BLaER1 treated with 17β-estradiol and CSF1 and Interleukin-3, amounts not matched to agents 10 nM and 100 nM (cell line): Measurements from ENCODE around the gene ZNF79.

Source experiments
- H3K27ac ChIP-seq, 11 experiments: shearing (Covaris generic); formaldehyde crosslinking; 2 replicates each; pipeline ENCODE4 v1.8.1; 2022
- H3K27me3 ChIP-seq, 11 experiments: shearing (Covaris generic); formaldehyde crosslinking; 2 replicates each; pipeline ENCODE4 v1.8.1; 2022
- H3K36me3 ChIP-seq, 11 experiments: shearing (Covaris generic); formaldehyde crosslinking; 2 replicates each; pipeline ENCODE4 v1.8.1; 2022
- H3K4me1 ChIP-seq, 10 experiments: shearing (Covaris generic); formaldehyde crosslinking; 2 replicates each; pipeline ENCODE4 v1.8.1; 2022
- H3K4me2 ChIP-seq, 11 experiments: shearing (Covaris generic); formaldehyde crosslinking; 2 replicates each; pipeline ENCODE4 v1.8.1; 2022
- H3K4me3 ChIP-seq, 10 experiments: shearing (Covaris generic); formaldehyde crosslinking; 2 replicates each; pipeline ENCODE4 v1.8.1; 2022
- H3K9ac ChIP-seq, 11 experiments: shearing (Covaris generic); formaldehyde crosslinking; 2 replicates each; pipeline ENCODE4 v1.8.1; 2022
- H3K9me3 ChIP-seq, 11 experiments: shearing (Covaris generic); formaldehyde crosslinking; replicated peaks in 1 of 11; 2 replicates each; pipeline ENCODE4 v1.8.1; 2022
- H4K20me1 ChIP-seq, 11 experiments: shearing (Covaris generic); formaldehyde crosslinking; 2 replicates each; pipeline ENCODE4 v1.8.1; 2022
- Cebpa-rat ChIP-seq, 11 experiments: shearing (Covaris generic); IDR thresholded peaks; 2 replicates each; pipeline ENCODE4 v1.8.1; 2022

The ZNF79 gene

DNA sequence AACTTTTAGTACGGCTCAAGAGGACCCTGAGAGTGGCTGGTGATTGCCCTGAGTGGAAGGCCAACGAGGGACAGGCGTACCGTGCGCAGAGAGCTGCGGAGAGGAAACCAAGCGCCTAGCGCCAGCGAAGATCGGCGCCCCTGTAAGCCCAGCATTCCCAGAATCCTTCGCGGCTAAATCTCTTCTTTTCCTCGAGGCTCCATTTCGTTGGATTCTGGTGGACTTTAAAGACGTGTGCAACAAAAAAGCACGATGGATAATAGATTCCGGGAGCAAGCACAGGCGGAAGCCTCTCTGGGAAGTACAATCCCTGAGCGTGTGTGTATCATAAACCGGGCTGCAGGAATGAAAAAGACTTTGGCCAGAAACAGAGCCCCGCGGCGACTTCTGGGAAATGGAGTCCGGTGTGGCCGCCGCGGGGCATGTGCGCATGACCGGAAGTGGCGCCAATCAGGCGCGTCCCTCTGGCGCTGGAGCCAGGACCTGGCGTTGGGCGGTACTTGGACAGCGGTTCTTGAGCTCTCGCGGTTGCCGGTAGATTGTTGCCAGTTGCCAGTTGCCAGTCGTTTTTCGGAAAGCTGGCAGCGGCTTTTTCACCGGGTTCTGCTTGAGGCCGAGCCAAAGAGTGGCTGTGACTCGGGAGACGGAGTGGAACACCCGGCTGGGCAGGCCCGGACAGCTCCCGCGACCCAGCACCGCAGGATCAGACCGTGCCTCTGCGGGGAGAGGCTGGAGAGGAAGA lies at the start of gene ZNF79:
TSS of gene ZNF79 (plus strand) at position 449 of the 742 bp plus-strand sequence. CDS start 406 bp downstream, outside the sequence.
- TF ChIP-seq Cebpa-rat (IDR thresholded peaks at IDR 0.05) = no peak
- peak within 1 kb of the TSS; percentile 76 to 90 (median 84) for H3K27ac ChIP-seq

DNA sequence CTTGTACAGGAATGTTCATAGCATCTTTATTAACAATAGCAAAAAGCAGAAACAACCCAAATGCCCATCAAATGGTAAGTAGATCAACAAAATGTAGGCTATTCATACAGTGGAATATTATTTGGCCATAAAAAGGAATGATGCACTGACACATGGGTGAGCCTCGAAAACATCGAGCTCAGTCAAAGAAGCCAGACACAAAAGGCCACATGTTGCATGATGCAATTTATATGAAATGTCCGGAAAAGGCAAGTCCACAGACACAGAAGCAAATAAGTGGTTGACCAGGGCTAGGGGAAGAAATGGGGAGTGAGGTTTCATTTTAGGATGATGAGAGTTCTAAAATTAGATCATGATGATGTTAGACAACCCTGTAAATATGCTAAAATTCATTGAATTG lies 43.7 kb upstream of the ZNF79 start:
- Histone ChIP-seq H3K9me3 (peaks cover 9 to 29% (median 20%) of the 10 kb centered on the region in 11 experiments), H3K4me1 (no peaks in the 10 kb centered on the region), H3K4me3 (no peak overlapping the region), H3K36me3 (no peaks in the 10 kb centered on the region), H4K20me1 (peaks cover 0 to 14% (median 0%) of the 10 kb centered on the region in 11 experiments; a peak in 4 of 22 replicates), H3K9ac (no peak overlapping the region), H3K27ac (no peak overlapping the region), H3K27me3 (peaks cover 10 to 25% (median 19%) of the 10 kb centered on the region in 11 experiments; a peak in 21 of 22 replicates), H3K4me2 (no peak overlapping the region)
- no peak for TF ChIP-seq Cebpa-rat (IDR thresholded peaks at IDR 0.05)

More for the DNA sequence above, at the start of gene ZNF79:
- Histone ChIP-seq H3K4me3 (peak within 1 kb of the TSS; percentile 79 to 93 (median 87)), H3K27me3 (no peaks in the 10 kb centered on the region), H3K9me3 (no peaks in the 10 kb centered on the region), H3K4me1 (peaks cover 38 to 66% (median 40%) of the 10 kb centered on the region in 10 experiments), H3K4me2 (peak within 1 kb of the TSS; percentile 87 to 99 (median 97)), H3K9ac (peak within 1 kb of the TSS; percentile 83 to 91 (median 89)), H4K20me1 (peaks cover 5 to 48% (median 23%) of the 10 kb centered on the region in 11 experiments; a peak in 13 of 22 replicates), H3K36me3 (peaks cover 9 to 30% (median 18%) of the 10 kb centered on the region in 11 experiments)

DNA sequence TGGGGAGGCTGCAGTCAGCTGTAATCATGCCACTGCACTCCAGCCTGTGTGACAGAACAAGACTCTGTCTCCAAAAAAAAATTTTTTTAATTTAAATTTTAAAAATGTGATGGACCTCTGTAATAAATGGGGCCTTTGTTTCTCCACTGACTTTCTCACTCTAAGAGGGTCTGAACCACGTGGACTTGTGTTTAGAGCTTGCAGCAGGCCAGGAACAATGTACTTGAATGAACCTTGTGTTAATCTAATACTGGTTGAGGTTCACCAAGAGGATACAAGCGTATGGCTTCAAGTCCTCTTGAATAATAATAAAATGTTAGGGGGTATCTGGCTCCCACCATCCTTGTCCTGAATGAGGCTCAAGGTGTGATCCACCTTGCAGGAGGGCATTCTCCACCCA lies 41.6 kb upstream of the ZNF79 start:
- no peak overlapping the region for H3K27ac ChIP-seq
- no peak overlapping the region for H3K4me2 ChIP-seq
- no peak for TF ChIP-seq Cebpa-rat (IDR thresholded peaks at IDR 0.05)
- peaks cover 0 to 19% (median 0%) of the 10 kb centered on the region in 11 experiments; a peak in 6 of 22 replicates for H4K20me1 ChIP-seq
- H3K9ac ChIP-seq = no peak overlapping the region
- H3K4me3 ChIP-seq = no peak overlapping the region
- peaks cover 27 to 46% (median 37%) of the 10 kb centered on the region in 11 experiments for H3K27me3 ChIP-seq
- H3K36me3 ChIP-seq = no peaks in the 10 kb centered on the region
- H3K4me1 ChIP-seq = peaks cover under 1 to 17% (median 7%) of the 10 kb centered on the region in 10 experiments; a peak in 15 of 20 replicates
- peaks cover 9 to 29% (median 20%) of the 10 kb centered on the region in 11 experiments for H3K9me3 ChIP-seq

DNA sequence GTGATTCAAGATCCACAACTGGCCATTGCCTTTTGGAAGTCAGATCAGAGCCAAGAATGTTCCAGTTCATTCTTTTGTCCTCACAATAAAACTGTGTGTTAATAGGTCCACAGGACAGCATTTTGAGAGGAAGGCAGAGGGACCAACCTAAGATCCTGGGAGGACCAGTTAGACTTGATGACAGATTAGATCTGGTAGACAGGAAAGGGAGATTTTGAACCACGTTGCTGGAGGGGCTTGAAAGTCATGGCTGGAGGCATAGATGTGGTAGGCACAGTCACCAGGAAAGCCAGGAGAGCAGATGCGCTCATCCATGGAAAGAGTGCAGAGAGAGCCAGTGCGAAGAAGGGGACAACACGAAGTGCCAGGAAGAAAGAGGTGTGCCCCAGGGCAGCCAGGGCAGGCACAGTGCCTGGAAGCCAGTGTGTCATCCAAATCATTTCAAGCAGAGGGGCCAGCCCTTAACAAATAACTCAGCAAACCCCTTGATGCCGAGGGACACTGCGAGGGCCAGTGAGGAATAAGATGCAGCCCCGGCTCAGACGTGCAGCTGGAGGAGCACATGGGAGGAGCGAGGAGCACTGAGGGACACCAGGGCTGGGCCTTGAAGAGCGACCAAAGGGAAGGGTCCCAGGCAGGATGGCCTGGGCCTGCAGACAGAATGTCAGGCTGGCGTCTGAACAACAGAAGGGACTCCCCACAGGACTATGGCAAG lies 40.0 kb upstream of the ZNF79 start:
- TF ChIP-seq Cebpa-rat (IDR thresholded peaks at IDR 0.05) = no peak
- no peak overlapping the region for H3K27ac ChIP-seq

DNA sequence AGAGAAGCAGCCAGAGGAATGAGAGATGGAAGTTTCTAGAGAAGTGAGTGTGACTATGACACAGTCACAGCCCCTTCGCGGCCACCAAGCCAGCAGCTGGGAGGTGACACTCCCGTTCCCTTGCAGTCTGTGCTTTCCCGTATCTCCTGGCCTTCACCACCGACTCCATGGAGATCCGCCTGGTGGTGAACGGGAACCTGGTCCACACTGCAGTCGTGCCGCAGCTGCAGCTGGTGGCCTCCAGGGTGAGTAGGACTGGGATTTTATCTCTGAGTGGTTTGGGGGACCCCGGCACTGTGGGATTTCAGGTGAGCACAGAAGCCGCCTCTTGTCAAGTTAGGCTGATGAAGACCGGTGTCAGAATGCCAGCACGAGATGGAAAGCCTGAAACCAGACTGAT lies 39.3 kb upstream of the ZNF79 start:
- Histone ChIP-seq H3K36me3 (no peaks in the 10 kb centered on the region), H3K9ac (no peak overlapping the region), H3K27ac (no peak overlapping the region), H3K27me3 (peaks cover 32 to 70% (median 51%) of the 10 kb centered on the region in 11 experiments), H3K4me2 (no peak overlapping the region), H4K20me1 (peaks cover 0 to 32% (median 4%) of the 10 kb centered on the region in 11 experiments; a peak in 11 of 22 replicates), H3K4me1 (peaks cover 17 to 39% (median 30%) of the 10 kb centered on the region in 10 experiments), H3K9me3 (peaks cover 0 to 6% (median under 1%) of the 10 kb centered on the region in 11 experiments; a peak in 9 of 22 replicates), H3K4me3 (no peak overlapping the region)
- no peak for TF ChIP-seq Cebpa-rat (IDR thresholded peaks at IDR 0.05)

More for the DNA sequence above, 40.0 kb upstream of the ZNF79 start:
- Histone ChIP-seq H3K9me3 (peaks cover 1 to 13% (median 8%) of the 10 kb centered on the region in 11 experiments), H3K36me3 (no peaks in the 10 kb centered on the region), H3K4me3 (no peak overlapping the region), H3K9ac (no peak overlapping the region), H3K4me1 (peaks cover 17 to 32% (median 23%) of the 10 kb centered on the region in 10 experiments), H4K20me1 (peaks cover 0 to 32% (median 4%) of the 10 kb centered on the region in 11 experiments; a peak in 11 of 22 replicates), H3K4me2 (no peak overlapping the region), H3K27me3 (peaks cover 27 to 62% (median 43%) of the 10 kb centered on the region in 11 experiments)

DNA sequence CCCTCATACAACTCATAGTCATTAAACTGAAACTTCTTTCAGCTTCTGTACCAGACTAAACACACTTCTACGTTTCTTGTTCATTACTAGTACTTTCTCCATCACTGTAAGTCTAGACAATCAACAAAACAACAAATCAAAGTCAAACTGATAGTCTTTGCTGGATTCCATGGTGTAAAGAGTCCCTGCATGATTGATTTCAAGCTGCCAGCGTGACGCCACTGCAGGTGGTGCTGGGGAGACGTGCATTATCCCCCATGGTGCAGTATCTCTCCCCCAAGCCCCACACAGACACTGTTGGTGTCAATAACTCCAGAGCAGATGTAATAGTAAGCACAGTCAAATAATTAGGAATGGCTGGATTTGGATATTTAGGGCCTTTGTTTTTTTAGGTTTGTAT lies 37.9 kb upstream of the ZNF79 start:
- peaks cover 0 to 32% (median 4%) of the 10 kb centered on the region in 11 experiments; a peak in 11 of 22 replicates for H4K20me1 ChIP-seq
- H3K4me1 ChIP-seq = peaks cover 17 to 50% (median 40%) of the 10 kb centered on the region in 10 experiments
- no peak overlapping the region for H3K27ac ChIP-seq
- no peak overlapping the region for H3K9ac ChIP-seq
- H3K4me3 ChIP-seq = no peak overlapping the region
- no peaks in the 10 kb centered on the region for H3K36me3 ChIP-seq
- no peak for TF ChIP-seq Cebpa-rat (IDR thresholded peaks at IDR 0.05)
- peak overlapping the region in 6 of 11 experiments; percentile 11 to 78 (median 35); a peak in 6 of 22 replicates for H3K4me2 ChIP-seq
- H3K27me3 ChIP-seq = peaks cover 36 to 80% (median 62%) of the 10 kb centered on the region in 11 experiments
- no peaks in the 10 kb centered on the region for H3K9me3 ChIP-seq

DNA sequence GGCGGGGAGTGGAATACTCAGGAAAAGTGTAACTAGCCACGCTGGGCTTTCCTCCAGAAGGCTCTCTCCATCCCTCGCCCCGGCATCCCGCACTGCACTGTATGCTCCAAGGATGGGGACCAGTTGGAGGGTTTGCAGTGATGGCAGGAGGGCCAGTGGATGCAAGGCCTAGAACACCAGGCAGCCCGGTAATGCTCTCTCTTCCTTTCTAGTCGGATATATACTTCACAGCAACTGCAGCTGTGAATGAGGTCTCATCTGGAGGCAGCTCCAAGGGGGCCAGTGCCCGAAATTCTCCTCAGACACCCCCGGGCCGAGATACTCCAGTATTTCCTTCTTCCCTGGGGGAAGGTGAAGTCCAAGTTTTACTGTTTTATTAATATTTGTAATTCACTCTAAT lies 37.2 kb upstream of the ZNF79 start:
- H3K4me3 ChIP-seq = no peak overlapping the region
- TF ChIP-seq Cebpa-rat (IDR thresholded peaks at IDR 0.05) = no peak
- H3K27ac ChIP-seq = peak overlapping the region in 1 of 11 experiments; percentile 71; a peak in 2 of 22 replicates
- no peaks in the 10 kb centered on the region for H3K9me3 ChIP-seq
- no peak overlapping the region for H3K9ac ChIP-seq
- peaks cover 0 to 35% (median 4%) of the 10 kb centered on the region in 11 experiments; a peak in 11 of 22 replicates for H4K20me1 ChIP-seq
- peaks cover 36 to 80% (median 65%) of the 10 kb centered on the region in 11 experiments for H3K27me3 ChIP-seq
- no peaks in the 10 kb centered on the region for H3K36me3 ChIP-seq
- peak overlapping the region in 7 of 11 experiments; percentile 20 to 85 (median 67); a peak in 10 of 22 replicates for H3K4me2 ChIP-seq
- peaks cover 17 to 50% (median 40%) of the 10 kb centered on the region in 10 experiments for H3K4me1 ChIP-seq

DNA sequence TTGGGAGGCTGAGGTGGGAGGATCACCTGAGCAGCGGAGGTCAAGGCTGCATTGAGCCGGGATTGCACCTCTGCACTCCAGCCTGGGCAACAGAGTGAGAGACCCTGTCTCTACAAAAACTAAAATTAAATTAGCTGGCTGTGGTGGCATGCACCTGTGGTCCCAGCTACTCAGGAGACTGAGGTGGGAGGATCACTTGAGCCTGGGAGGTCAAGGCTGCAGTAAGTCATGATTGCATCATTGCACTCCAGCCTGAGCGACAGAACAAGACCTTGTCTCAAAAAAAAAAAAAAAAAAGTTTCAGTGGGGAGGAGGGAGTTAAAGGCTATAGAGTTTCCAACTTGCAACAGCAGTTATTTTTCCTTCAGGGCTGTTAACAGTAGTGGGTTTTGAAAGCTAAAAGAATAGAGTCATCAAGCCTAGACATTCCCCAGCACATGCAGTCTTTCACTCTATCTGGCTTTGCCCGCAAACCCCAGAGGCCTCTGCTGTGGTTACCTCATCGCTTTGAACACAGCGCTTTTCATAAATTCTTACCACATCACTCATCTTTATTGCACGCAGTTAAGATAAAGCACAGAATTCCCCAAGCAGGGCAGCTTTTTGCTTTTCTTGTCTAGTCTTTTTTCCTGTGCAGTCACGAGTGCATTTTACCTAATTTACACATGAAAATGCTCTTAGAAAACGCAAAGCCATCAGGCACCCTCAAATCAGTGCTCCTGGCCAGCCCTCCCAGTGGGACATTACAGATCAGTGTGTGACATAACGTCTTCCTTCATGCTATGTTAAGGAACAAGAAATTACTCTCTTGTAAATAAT lies 35.9 kb upstream of the ZNF79 start:
- H3K9ac ChIP-seq = peak overlapping the region in 4 of 11 experiments; percentile 1 to 58 (median 27); a peak in 4 of 22 replicates
- H3K27ac ChIP-seq = peak overlapping the region in 5 of 11 experiments; percentile 13 to 72 (median 47); a peak in 9 of 22 replicates
- peak in 7 of 11 experiments; percentile 36 to 98 (median 55); a peak in 12 of 22 replicates for TF ChIP-seq Cebpa-rat (IDR thresholded peaks at IDR 0.05)
- H3K4me3 ChIP-seq = no peak overlapping the region
- H3K36me3 ChIP-seq = no peaks in the 10 kb centered on the region
- H3K27me3 ChIP-seq = peaks cover 36 to 86% (median 77%) of the 10 kb centered on the region in 11 experiments
- no peaks in the 10 kb centered on the region for H3K9me3 ChIP-seq
- peaks cover 0 to 46% (median 4%) of the 10 kb centered on the region in 11 experiments; a peak in 11 of 22 replicates for H4K20me1 ChIP-seq
- peaks cover 17 to 50% (median 40%) of the 10 kb centered on the region in 10 experiments for H3K4me1 ChIP-seq
- peak overlapping the region; percentile 60 to 85 (median 77) for H3K4me2 ChIP-seq
